ENCODE measurements around the gene FOXQ1. TPM values are rescaled to one million over a fixed set of nuclear protein-coding genes. Genes with fewer than 3 reads are reported as not detected.

FOXQ1 gene
- total and polyA plus RNA-seq, 2 of the 13 experiments (the other 11 are each of a cell fraction or from before 2014, with no cell fraction given) = 35.2 to 39.8 TPM

DNA sequence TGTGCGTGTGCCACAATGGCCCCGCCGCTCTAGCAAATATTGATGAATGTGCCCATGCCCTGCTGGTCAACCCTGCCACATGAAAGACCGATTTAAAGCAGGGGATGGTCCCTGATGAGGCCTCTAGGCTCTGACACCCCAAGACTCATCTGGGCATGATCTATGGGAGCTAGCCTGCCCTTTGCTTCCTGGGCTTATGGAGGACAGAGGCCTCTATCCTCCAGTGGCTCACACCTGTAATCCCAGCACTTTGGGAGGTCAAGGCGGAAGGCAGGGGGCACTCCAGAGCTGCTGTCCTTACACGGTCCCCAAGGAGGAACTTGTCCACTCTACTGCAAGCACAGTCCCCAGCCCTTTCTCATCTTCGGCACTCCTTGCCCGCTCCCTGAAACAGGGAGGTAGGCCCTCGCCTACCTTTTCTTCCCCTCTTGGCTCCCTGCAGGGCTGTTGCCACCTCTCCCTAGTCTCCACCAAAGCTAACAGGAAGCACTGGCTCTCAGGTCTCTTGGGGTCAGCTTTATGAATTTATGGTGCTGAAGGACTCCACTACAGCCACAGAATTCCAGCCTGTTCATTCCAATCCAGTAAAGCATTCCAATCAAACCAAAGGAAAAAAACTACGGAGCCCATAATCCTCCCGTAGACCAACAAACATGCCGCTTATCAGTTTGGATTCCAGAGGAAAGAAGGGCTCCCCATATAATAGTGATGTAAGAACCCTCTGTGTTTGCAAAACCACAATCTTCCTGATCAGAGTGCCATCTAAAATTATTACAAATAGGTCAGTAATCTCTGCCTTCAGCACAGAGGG lies 48.7 kb upstream of the FOXQ1 start (continued):
- TF ChIP-seq, protein P1, sequence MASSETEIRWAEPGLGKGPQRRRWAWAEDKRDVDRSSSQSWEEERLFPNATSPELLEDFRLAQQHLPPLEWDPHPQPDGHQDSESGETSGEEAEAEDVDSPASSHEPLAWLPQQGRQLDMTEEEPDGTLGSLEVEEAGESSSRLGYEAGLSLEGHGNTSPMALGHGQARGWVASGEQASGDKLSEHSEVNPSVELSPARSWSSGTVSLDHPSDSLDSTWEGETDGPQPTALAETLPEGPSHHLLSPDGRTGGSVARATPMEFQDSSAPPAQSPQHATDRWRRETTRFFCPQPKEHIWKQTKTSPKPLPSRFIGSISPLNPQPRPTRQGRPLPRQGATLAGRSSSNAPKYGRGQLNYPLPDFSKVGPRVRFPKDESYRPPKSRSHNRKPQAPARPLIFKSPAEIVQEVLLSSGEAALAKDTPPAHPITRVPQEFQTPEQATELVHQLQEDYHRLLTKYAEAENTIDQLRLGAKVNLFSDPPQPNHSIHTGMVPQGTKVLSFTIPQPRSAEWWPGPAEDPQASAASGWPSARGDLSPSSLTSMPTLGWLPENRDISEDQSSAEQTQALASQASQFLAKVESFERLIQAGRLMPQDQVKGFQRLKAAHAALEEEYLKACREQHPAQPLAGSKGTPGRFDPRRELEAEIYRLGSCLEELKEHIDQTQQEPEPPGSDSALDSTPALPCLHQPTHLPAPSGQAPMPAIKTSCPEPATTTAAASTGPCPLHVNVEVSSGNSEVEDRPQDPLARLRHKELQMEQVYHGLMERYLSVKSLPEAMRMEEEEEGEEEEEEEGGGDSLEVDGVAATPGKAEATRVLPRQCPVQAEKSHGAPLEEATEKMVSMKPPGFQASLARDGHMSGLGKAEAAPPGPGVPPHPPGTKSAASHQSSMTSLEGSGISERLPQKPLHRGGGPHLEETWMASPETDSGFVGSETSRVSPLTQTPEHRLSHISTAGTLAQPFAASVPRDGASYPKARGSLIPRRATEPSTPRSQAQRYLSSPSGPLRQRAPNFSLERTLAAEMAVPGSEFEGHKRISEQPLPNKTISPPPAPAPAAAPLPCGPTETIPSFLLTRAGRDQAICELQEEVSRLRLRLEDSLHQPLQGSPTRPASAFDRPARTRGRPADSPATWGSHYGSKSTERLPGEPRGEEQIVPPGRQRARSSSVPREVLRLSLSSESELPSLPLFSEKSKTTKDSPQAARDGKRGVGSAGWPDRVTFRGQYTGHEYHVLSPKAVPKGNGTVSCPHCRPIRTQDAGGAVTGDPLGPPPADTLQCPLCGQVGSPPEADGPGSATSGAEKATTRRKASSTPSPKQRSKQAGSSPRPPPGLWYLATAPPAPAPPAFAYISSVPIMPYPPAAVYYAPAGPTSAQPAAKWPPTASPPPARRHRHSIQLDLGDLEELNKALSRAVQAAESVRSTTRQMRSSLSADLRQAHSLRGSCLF (CRISPR knock-in tag; IDR thresholded peaks at IDR 0.05; ENCODE audit: borderline replicate concordance) = no peak
- TF ChIP-seq HMG20B (CRISPR knock-in tag; conservative IDR thresholded peaks at IDR 0.05) (0 out of 2 replicates have a peak, but pooled peaks have one; percentile 58), RBAK (CRISPR knock-in tag; IDR thresholded peaks at IDR 0.05) (no peak), NFYB (CRISPR knock-in tag; IDR thresholded peaks at IDR 0.05) (no peak; the same call in 1 of the 2 replicates), SUZ12 (IDR thresholded peaks at IDR 0.05; ENCODE audit: low read depth, low read length) (no peak), ETV6 (CRISPR knock-in tag; conservative IDR thresholded peaks at IDR 0.05) (no peak), ZNF205 (CRISPR knock-in tag; IDR thresholded peaks at IDR 0.05) (no peak), MTF1 (CRISPR knock-in tag; IDR thresholded peaks at IDR 0.05) (peak; percentile 7; the same call in 1 of the 2 replicates), ARID2 (CRISPR knock-in tag; IDR thresholded peaks at IDR 0.05; ENCODE audit: borderline replicate concordance) (no peak), ARNT (IDR thresholded peaks at IDR 0.05) (no peak), CAMTA2 (CRISPR knock-in tag; IDR thresholded peaks at IDR 0.05; ENCODE audit: borderline replicate concordance) (no peak), HOXA7 (CRISPR knock-in tag; IDR thresholded peaks at IDR 0.05) (no peak), ATF7-NPFF (CRISPR knock-in tag; IDR thresholded peaks at IDR 0.05; ENCODE audit: low read depth) (no peak)
- TF ChIP-seq, protein P2, sequence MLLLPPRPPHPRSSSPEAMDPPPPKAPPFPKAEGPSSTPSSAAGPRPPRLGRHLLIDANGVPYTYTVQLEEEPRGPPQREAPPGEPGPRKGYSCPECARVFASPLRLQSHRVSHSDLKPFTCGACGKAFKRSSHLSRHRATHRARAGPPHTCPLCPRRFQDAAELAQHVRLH (CRISPR knock-in tag; IDR thresholded peaks at IDR 0.05; ENCODE audit: borderline replicate concordance, low read depth) = no peak
- TF ChIP-seq, protein P3, sequence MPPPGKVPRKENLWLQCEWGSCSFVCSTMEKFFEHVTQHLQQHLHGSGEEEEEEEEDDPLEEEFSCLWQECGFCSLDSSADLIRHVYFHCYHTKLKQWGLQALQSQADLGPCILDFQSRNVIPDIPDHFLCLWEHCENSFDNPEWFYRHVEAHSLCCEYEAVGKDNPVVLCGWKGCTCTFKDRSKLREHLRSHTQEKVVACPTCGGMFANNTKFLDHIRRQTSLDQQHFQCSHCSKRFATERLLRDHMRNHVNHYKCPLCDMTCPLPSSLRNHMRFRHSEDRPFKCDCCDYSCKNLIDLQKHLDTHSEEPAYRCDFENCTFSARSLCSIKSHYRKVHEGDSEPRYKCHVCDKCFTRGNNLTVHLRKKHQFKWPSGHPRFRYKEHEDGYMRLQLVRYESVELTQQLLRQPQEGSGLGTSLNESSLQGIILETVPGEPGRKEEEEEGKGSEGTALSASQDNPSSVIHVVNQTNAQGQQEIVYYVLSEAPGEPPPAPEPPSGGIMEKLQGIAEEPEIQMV (CRISPR knock-in tag; IDR thresholded peaks at IDR 0.05; ENCODE audit: low read depth) = peak; percentile 36; the same call in 1 of the 2 replicates
- TF ChIP-seq, protein P4, sequence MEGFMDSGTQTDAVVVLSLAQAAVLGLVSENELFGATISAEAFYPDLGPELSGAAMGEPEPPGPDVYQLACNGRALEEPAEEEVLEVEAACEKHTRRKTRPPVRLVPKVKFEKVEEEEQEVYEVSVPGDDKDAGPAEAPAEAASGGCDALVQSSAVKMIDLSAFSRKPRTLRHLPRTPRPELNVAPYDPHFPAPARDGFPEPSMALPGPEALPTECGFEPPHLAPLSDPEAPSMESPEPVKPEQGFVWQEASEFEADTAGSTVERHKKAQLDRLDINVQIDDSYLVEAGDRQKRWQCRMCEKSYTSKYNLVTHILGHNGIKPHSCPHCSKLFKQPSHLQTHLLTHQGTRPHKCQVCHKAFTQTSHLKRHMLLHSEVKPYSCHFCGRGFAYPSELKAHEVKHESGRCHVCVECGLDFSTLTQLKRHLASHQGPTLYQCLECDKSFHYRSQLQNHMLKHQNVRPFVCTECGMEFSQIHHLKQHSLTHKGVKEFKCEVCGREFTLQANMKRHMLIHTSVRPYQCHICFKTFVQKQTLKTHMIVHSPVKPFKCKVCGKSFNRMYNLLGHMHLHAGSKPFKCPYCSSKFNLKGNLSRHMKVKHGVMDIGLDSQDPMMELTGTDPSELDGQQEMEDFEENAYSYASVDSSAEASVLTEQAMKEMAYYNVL (CRISPR knock-in tag; IDR thresholded peaks at IDR 0.05; ENCODE audit: borderline replicate concordance) = no peak
- TF ChIP-seq, protein P5, sequence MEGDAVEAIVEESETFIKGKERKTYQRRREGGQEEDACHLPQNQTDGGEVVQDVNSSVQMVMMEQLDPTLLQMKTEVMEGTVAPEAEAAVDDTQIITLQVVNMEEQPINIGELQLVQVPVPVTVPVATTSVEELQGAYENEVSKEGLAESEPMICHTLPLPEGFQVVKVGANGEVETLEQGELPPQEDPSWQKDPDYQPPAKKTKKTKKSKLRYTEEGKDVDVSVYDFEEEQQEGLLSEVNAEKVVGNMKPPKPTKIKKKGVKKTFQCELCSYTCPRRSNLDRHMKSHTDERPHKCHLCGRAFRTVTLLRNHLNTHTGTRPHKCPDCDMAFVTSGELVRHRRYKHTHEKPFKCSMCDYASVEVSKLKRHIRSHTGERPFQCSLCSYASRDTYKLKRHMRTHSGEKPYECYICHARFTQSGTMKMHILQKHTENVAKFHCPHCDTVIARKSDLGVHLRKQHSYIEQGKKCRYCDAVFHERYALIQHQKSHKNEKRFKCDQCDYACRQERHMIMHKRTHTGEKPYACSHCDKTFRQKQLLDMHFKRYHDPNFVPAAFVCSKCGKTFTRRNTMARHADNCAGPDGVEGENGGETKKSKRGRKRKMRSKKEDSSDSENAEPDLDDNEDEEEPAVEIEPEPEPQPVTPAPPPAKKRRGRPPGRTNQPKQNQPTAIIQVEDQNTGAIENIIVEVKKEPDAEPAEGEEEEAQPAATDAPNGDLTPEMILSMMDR (CRISPR knock-in tag; IDR thresholded peaks at IDR 0.05) = peak; percentile 86
